Tibial nerve (tissue), 4 donors: ENCODE data around the gene LARP1B.

ENCODE experiments used
- CTCF ChIP-seq, 5 experiments: fragments of 200-600 bp in 3 of 5; fragments of 450-650 bp in 2 of 5; sonication (generic) in 3 of 5; IDR thresholded peaks; one replicate each; pipeline ENCODE4 v1.5.1; 2016 to 2019; ENCODE audit warnings: antibody characterized with exemption in 5 of 5, mild to moderate bottlenecking in 3 of 5, moderate library complexity in 2 of 5
- EP300 ChIP-seq, 2 donors: sonication (generic); formaldehyde crosslinking; IDR thresholded peaks; one replicate each; pipeline ENCODE4 v1.6.1; 2017; ENCODE audit warnings: antibody characterized with exemption in 2 of 2, mild to moderate bottlenecking in 1 of 2

DNA sequence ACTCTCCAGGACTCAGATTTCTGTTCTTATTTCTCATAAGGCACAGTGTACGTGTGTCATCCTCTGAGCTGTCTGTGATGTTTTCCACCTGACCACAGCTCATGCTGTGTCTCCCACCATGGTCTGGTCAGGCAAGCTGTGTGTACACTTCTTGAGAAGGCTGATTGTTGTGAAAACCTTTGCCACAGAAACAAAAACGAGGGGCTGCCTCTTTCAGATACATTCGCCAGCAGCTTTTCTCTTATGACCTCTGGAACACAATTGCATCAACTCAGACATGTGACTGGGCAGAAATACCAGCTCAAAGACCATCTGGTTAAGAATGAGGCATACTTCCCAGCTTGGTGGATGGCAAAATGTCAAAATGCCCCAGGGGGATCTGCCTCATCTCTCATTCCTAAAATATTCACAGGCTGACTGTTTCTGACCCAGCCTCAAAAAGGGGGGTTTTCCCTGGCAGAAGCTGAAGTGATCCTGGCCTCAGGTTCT, 180.4 kb downstream of the LARP1B start:
- TF ChIP-seq CTCF (IDR thresholded peaks at IDR 0.05) (no peak), EP300 (IDR thresholded peaks at IDR 0.05) (no peak)
